Adipocyte (in vitro differentiated cells): ENCODE results near the gene KCNG2.

Experiments
- DNase-seq: peaks from one replicate; pipeline ENCODE4 v3.0.0-alpha.2; 2015; ENCODE audit warnings: low read depth
- H3K27me3 ChIP-seq: replicated peaks from 2 replicates; pipeline ENCODE4 v1.7.0; 2013; ENCODE audit warnings: mild to moderate bottlenecking, low read length, moderate library complexity; ENCODE audit not compliant: control insufficient read depth, insufficient read depth
- H3K36me3 ChIP-seq: 2 replicates; pipeline ENCODE4 v1.7.0; 2013; ENCODE audit warnings: low read length, mild to moderate bottlenecking, moderate library complexity; ENCODE audit not compliant: control insufficient read depth, insufficient read depth, severe bottlenecking
- H3K4me1 ChIP-seq: 2 replicates; pipeline ENCODE4 v1.7.0; 2013; ENCODE audit warnings: mild to moderate bottlenecking, low read length, moderate library complexity; ENCODE audit not compliant: control insufficient read depth, insufficient read depth
- H3K4me3 ChIP-seq: 2 replicates; pipeline ENCODE4 v1.7.0; 2013; ENCODE audit warnings: mild to moderate bottlenecking, low read length, moderate library complexity
- H3K9ac ChIP-seq: 2 replicates; pipeline ENCODE4 v1.7.0; 2013; ENCODE audit warnings: mild to moderate bottlenecking, low read length, moderate library complexity
- H3K9me3 ChIP-seq: 2 replicates; pipeline ENCODE4 v1.7.0; 2013; ENCODE audit warnings: mild to moderate bottlenecking, low read length, moderate library complexity; ENCODE audit not compliant: control insufficient read depth

KCNG2 gene

DNA sequence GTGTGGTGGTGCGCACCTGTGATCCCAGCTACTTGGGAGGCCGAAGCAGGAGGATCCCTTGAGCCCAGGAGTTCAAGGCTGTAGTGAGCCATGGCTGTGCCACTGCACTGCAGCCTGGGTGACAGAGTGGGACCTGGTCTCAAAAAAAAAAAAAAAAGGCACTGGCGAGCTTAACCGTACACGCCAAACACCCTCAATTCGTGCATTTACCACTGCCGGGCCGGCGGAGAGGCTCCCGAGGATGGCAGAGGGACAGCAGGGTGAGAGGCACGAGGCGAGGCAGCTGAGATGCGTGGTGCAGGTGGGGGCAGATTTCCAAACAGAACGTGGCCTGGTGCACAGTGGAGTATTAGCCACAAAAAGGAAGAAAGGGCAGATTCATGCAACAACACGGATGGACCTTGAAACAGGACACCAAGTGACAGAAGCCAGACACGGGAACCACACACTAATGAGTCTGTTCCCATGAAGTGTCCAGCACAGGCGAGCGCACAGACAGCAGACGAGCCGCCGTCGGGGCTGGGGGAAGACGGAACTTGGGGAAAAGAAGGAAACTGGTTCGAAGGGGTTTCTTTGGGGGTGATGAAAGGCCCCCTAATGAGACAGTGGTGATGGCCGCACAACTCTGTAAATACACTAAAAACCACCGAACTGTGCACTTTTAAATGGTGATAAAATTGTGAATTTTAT is 126.3 kb downstream of the KCNG2 start:
- no peaks in the 10 kb centered on the region for H3K4me1 ChIP-seq
- DNase-seq: no peak
- peaks cover 60% of the 10 kb centered on the region for H3K36me3 ChIP-seq
- no peak overlapping the region for H3K4me3 ChIP-seq
- no peak overlapping the region for H3K9ac ChIP-seq
- H3K9me3 ChIP-seq: peaks cover 8% of the 10 kb centered on the region
- no peaks in the 10 kb centered on the region for H3K27me3 ChIP-seq

DNA sequence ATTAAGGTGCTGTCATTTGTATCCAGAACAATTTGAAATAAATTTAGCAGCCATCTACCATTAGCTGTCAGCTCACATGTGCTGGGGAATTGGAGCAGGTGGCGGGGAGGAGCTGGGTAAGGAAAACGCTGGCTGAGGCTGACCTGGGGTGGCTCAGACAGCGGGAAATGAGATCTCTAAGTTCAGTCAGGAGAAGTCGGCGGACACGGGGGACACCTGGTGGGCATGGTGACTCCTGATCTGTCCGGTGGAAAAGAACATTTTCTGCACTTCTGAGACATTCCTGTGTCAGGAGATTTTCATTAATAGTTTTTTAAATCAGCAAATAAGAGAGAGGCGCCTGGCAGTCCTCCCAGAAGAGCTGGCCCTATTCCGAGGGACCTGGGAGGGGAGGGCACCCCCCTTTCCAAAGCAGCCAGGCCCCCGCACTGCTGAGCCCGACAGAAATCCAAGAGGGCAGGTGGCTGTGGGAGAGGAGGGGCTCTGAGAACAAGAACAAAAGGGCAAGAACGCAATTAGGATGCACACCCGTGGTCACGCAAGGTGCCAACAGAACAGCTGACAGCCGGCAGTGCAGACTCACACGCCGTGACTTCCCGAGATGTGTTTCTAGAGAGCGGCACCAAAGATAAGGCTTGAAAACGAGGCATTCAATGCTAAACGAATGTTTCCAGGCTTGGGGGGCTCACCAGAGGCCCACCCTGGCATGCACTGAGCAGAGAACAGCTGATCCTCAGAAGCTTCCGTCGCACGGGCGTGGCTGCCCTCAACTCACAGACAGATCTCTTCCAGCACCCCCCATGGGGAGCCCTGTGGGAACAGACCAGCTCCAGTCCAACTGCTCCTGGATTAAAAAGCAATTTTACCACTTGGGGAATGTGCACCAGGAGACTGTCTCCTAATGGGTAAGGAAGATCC is 127.3 kb downstream of the KCNG2 start:
- Histone ChIP-seq H3K4me1 (no peaks in the 10 kb centered on the region), H3K4me3 (no peak overlapping the region), H3K27me3 (no peaks in the 10 kb centered on the region), H3K9me3 (peaks cover 19% of the 10 kb centered on the region), H3K9ac (no peak overlapping the region), H3K36me3 (peaks cover 68% of the 10 kb centered on the region)
- no peak for DNase-seq

DNA sequence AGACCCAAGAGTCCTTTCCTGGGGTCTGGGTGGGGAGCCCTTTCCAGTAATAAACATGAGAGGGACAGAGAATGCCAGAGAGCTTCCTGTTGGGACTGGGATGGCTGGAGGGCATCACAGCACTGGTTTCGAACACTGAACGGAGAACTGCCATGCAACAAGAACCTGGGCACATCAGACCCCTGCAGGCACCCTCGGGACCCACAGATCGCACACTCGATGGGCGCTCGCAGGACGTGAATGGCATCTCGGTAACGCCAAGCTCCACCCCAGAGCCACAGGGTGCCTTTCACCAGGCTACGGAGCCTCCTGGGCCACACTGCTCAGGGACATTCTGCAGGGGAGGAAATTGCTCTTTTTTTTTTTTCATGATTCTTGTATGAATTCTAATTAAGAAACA is 128.6 kb downstream of the KCNG2 start:
- Histone ChIP-seq H3K4me1 (no peaks in the 10 kb centered on the region), H3K4me3 (no peak overlapping the region), H3K27me3 (no peaks in the 10 kb centered on the region), H3K36me3 (peaks cover 75% of the 10 kb centered on the region), H3K9ac (no peak overlapping the region), H3K9me3 (peaks cover 31% of the 10 kb centered on the region)
- no peak for DNase-seq

DNA sequence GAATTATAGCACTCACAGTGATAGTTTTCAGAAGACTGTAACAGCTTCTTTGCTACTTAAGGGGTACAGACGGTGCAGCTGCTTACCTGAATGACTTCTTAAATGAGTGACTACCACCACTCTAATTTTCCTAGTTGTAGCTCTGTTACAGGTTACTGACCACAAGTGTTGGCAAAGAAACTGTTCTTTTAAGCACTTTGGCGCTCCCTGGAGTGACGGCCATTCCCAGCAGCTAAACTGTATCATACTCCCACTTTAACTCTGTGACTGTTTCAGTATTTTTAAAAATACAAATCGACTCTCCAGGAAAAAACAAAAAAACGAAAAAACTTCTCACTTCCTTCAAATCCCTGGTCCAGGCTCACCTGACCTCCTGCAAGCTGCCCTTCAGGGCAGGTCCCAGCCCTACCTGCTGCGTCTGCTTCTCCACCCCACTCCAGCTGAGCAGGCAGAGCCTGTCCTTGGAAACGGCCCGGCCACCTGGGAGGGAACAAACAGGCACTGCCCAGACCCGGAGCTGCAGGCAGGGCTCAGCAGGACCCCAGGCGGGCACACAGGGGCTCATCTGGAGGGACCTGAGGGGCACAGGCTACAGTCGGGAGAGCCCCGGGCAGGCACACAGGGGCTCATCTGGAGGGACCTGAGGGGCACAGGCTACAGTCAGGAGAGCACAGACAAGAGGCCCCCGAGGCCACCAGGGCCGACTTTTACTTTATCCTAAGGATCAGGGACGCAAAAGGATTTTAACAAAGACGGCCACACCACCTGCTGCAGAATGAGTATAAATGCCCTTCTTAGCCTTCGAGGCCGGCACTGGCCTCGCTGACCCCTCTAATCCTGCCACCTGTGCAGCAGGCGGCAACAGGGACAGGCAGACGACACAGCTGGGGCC is 129.2 kb downstream of the KCNG2 start:
- Histone ChIP-seq H3K27me3 (no peaks in the 10 kb centered on the region), H3K4me1 (no peaks in the 10 kb centered on the region), H3K9me3 (peaks cover 37% of the 10 kb centered on the region), H3K9ac (no peak overlapping the region), H3K36me3 (peaks cover 76% of the 10 kb centered on the region), H3K4me3 (no peak overlapping the region)
- DNase-seq: no peak

DNA sequence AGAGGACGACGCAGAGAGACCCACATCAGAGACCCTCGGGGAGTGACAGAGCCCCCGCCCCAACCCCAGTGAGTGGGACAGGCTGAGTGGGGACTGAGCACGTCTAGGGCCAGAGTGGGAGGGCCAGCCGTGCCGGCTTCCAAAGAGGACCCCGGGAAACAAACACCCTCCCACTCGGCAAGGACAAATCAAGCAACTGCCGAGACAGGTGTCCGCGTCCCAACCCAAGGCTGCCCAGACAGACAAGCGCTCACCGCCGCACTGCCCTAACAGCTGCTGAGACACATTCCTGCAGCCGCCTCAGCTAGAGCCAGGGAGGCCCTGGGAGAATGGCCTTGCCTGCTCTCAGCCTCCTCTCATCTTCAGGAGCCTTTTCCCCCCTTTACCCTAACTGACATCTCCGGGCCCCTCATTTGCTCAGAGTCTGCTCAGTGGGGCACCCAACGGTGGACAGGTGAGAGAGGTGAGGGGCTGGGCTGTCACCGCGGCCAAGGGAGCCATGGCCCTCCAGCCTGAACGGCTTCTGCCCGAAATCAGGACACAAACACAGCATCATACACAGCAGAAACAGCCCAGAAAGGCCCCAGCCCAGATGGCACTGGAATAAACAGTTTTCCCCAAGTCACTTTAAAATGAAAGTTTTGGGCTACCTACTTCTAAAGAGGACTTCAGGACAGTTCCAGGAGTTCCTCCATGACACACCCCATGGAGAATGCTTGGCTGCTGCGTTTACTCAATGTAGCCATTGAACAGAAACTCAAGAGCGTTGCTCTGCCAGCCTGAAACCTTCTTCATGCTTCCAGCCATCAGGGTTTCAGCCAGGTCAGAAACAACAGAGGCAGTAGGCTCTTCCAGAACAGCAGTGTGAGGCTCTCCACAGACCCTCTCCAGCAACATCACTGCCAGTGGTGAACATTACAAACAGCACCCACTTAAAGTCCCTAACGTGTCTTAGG is 130.1 kb downstream of the KCNG2 start:
- peaks cover 74% of the 10 kb centered on the region for H3K36me3 ChIP-seq
- no peak overlapping the region for H3K9ac ChIP-seq
- no peaks in the 10 kb centered on the region for H3K27me3 ChIP-seq
- H3K9me3 ChIP-seq: peaks cover 46% of the 10 kb centered on the region
- DNase-seq: no peak
- H3K4me1 ChIP-seq: no peaks in the 10 kb centered on the region
- H3K4me3 ChIP-seq: no peak overlapping the region

DNA sequence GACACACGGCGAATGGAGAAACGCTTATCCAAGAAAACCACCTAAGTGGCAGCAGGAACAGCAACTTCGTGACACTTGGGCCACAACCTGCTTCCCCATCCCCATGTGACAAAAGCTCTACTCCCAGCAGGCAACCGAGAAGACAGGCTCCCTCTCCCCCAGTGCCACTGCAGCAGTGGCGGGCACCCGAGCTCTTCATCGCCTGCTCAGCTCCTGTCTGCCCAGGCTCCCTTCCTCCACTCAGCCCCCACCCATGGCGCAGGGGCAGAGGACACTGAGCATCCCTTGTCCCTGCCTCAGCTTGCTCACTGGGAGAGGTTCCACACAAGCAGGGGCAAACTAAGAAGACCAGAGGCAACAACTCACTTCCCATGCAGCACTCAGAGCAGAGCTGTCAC is 130.8 kb downstream of the KCNG2 start:
- H3K4me1 ChIP-seq: peaks cover 1% of the 10 kb centered on the region
- no peak for DNase-seq
- peaks cover 77% of the 10 kb centered on the region for H3K36me3 ChIP-seq
- no peak overlapping the region for H3K4me3 ChIP-seq
- peaks cover 51% of the 10 kb centered on the region for H3K9me3 ChIP-seq
- H3K27me3 ChIP-seq: no peaks in the 10 kb centered on the region
- H3K9ac ChIP-seq: no peak overlapping the region

DNA sequence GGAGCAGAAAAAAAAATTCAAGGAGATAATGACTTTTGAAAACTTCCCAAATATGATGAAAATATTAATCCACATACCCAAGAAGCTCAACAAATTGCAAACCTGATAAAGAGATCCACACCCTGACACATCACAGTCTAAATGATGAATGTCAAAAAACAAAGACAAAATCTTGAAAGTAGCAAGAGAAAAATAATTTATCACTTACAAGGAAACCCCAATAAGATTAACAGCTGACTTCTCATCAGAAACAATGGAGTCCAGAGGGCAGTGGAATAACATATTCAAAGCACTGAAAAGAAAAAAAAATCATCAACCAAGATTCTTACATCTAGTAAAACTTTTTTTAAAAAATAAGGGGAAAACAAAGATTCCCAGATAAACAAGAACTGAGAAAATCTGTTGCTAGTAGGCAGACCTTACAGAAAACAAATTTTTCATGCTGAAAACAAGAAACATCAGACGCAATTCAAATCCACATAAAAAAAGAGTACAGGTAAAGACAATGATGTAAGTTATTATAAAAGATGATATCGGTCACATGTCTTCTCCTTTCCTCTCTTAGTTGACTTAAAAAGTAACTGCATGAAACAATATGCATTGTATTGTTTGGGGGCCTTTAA is 132.4 kb downstream of the KCNG2 start:
- Histone ChIP-seq H3K4me3 (peak overlapping the region; percentile 11), H3K9me3 (peaks cover 51% of the 10 kb centered on the region), H3K36me3 (peaks cover 71% of the 10 kb centered on the region), H3K9ac (no peak overlapping the region), H3K27me3 (no peaks in the 10 kb centered on the region), H3K4me1 (peaks cover 13% of the 10 kb centered on the region)
- DNase-seq: peak; percentile 26

DNA sequence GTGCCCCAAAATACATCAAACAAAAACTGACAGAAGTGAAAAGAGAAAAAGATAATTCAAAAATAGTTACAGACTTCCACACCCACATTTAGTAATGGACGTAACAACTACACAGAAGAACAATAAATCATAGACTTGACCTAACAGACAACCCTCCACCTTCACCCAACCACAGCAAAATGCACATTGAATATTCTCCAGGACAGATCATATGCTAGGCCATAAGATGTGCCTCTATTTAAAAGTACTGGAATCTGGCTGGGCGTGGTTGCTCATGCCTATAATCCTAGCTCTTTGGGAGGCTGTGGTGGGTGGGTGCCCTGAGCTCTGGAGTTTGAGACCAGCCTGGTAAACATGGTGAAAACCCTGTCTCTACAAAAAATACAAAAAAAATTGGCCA is 133.7 kb downstream of the KCNG2 start:
- Histone ChIP-seq H3K4me1 (peaks cover 21% of the 10 kb centered on the region), H3K9me3 (peaks cover 51% of the 10 kb centered on the region), H3K36me3 (peaks cover 76% of the 10 kb centered on the region), H3K4me3 (no peak overlapping the region), H3K27me3 (no peaks in the 10 kb centered on the region), H3K9ac (no peak overlapping the region)
- DNase-seq: no peak

DNA sequence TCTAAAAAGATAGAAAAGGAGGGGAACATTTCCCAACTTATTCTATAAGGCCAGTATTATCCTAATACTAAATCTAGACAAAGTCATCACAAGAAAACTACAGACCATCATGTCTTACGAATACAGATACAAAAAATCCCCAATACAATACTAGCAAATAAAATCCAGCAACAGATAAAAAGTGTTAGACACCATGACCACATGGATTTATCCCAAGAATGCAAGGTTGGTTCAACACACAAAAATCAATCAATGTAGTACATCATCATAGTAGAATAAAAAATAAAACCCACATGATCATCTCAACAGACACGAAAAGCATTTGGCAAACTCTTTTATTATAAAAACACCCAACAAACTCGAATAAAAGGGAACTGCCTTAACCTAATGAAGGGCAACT is 135.2 kb downstream of the KCNG2 start:
- H3K4me1 ChIP-seq: peaks cover 26% of the 10 kb centered on the region
- H3K4me3 ChIP-seq: peak overlapping the region; percentile 38
- peaks cover 51% of the 10 kb centered on the region for H3K9me3 ChIP-seq
- DNase-seq: no peak
- peaks cover 77% of the 10 kb centered on the region for H3K36me3 ChIP-seq
- no peaks in the 10 kb centered on the region for H3K27me3 ChIP-seq
- no peak overlapping the region for H3K9ac ChIP-seq

DNA sequence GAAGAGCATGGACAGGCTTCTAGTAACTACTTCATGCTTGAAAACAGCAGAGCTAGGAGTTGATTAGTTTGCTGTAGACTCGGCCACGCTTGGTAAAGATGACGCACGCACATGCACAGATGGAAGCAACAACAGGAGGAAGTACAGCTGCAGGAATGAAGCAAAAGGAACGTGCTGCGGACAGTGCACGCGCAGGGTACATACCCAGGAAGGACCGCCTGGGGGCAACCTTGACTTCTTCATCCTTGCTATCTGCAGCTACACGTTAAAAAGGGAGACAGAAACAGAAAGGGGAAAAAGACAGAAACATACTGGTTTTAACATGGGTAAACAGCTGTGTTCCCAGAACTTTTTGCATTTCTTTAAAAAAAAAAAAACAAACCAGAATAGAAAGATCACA is 136.0 kb downstream of the KCNG2 start:
- Histone ChIP-seq H3K27me3 (no peaks in the 10 kb centered on the region), H3K9me3 (peaks cover 46% of the 10 kb centered on the region), H3K9ac (no peak overlapping the region), H3K4me1 (peaks cover 34% of the 10 kb centered on the region), H3K36me3 (peaks cover 74% of the 10 kb centered on the region), H3K4me3 (no peak overlapping the region)
- no peak for DNase-seq
